K562 (cell line): ENCODE measurements around the gene SCAPER. TPM values are rescaled to one million over a fixed set of nuclear protein-coding genes. Genes with fewer than 3 reads are reported as not detected.

Experiments used
- BCL6 ChIP-seq: fragments of 250-450 bp; sonication (Bioruptor Pico); IDR thresholded peaks from 2 replicates; pipeline ENCODE4 v1.4.0; 2020
- MBD2 ChIP-seq: sonication (generic); IDR thresholded peaks from 2 replicates; pipeline ENCODE4 v1.6.1; 2016; ENCODE audit warnings: low read depth, borderline replicate concordance
- PRMT5 ChIP-seq: sonication (generic); formaldehyde crosslinking; IDR thresholded peaks from 2 replicates; pipeline ENCODE4 v1.5.0; 2020; ENCODE audit warnings: missing genetic modification reagents
- ZBTB40 ChIP-seq, 2 experiments: fragments of 450-650 bp in 1 of 2; sonication (generic) in 1 of 2; formaldehyde crosslinking in 1 of 2; IDR thresholded peaks; 2 replicates each; pipeline versions ENCODE4 v1.7.1 to v1.9.0; 2016 to 2022; ENCODE audit warnings: inconsistent platforms in 1 of 2, mild to moderate bottlenecking in 1 of 2, missing genetic modification reagents in 1 of 2
- ZNF239 ChIP-seq: fragments of 250-450 bp; sonication (Bioruptor Pico); IDR thresholded peaks from 2 replicates; pipeline ENCODE4 v1.4.0; 2020; ENCODE audit warnings: mild to moderate bottlenecking
- polyA plus RNA-seq, 8 experiments: library from polyadenylated mRNA; depleted of rRNA in 4 of 8; stranded (reverse) in 5 of 8; unstranded in 3 of 8; fragments of >200 nt; fragmentation: Nextera tagmentation in 2 of 8; fragmentation: Illumina TruSeq in 1 of 8; extraction: Ambion mirVana in 2 of 8; extraction: Trizol in 1 of 8; gene quantifications; 2 replicates each; pipeline versions ENCODE4 v1.2.1 to v1.2.3, GENCODE V29; 2011 to 2014; ENCODE audit warnings: inconsistent platforms in 1 of 8, missing spikeins in 1 of 8
- total RNA-seq, 7 experiments: library from RNA; depleted of rRNA in 6 of 7; stranded (reverse); fragments of >200 nt in 6 of 7; fragmentation: Illumina TruSeq in 2 of 7; extraction: Trizol in 2 of 7; gene quantifications; 2 replicates each; pipeline versions ENCODE4 v1.2.1 to v1.2.3, GENCODE V29; 2011 to 2021; ENCODE audit warnings: low replicate concordance in 1 of 7

The SCAPER gene
- total and polyA plus RNA-seq, 9 of the 15 experiments (the other 6 are each of a cell fraction or from before 2014, with no cell fraction given): 1.3 to 5.7 (median 3.2) TPM

- no peak for TF ChIP-seq ZBTB40 (IDR thresholded peaks at IDR 0.05)
- no peak for TF ChIP-seq ZBTB40 (CRISPR knock-in tag; IDR thresholded peaks at IDR 0.05)
- TF ChIP-seq MBD2: no peak
- no peak for TF ChIP-seq BCL6 (CRISPR knock-in tag)
- TF ChIP-seq PRMT5 (CRISPR knock-in tag): no peak
- TF ChIP-seq ZNF239 (CRISPR knock-in tag): no peak
Observed at GRCh38 chr15:76614725-76615124, 290.4 kb downstream of the SCAPER start (continued).
